ENCODE measurements around the gene TPK1.
"Not testable (repeated sequence)": the region's sequence is repeated elsewhere in the genome, so short reads cannot be mapped to it uniquely, and the experiment has no call there.

Gene TPK1

GRCh38 chr7:144728551-144728950 is 107.3 kb downstream of the TPK1 start:
- no peaks in the 10 kb centered on the region for H3K36me3 Mint-ChIP-seq (ENCODE audit: low read depth)
- H3K27ac Mint-ChIP-seq: no peak overlapping the region
- H3K27me3 Mint-ChIP-seq (ENCODE audit: low read depth, poor library complexity): peaks cover 3% of the 10 kb centered on the region
- peaks cover 18% of the 10 kb centered on the region for H3K4me1 Mint-ChIP-seq
- no peak overlapping the region for H3K4me3 Mint-ChIP-seq
- H3K9me3 Mint-ChIP-seq: peaks cover 6% of the 10 kb centered on the region
- no peak for DNase-seq
- no peak for TF ChIP-seq CTCF (IDR thresholded peaks at IDR 0.05)

- peaks cover 18% of the 10 kb centered on the region for H3K4me1 Mint-ChIP-seq
- not testable (repeated sequence) for H3K27ac Mint-ChIP-seq; DNase-seq; H3K4me3 Mint-ChIP-seq; H3K9me3 Mint-ChIP-seq; H3K36me3 Mint-ChIP-seq (ENCODE audit: low read depth); H3K27me3 Mint-ChIP-seq (ENCODE audit: low read depth, poor library complexity)
Observed at GRCh38 chr7:144726840-144727239, 109.0 kb downstream of the TPK1 start.

GRCh38 chr7:144725070-144725469 is 110.8 kb downstream of the TPK1 start:
- H3K36me3 Mint-ChIP-seq (ENCODE audit: low read depth): no peaks in the 10 kb centered on the region

GRCh38 chr7:144723301-144723700 is 112.6 kb downstream of the TPK1 start:
- no peak overlapping the region for H3K4me3 Mint-ChIP-seq
- no peaks in the 10 kb centered on the region for H3K36me3 Mint-ChIP-seq (ENCODE audit: low read depth)
- peaks cover 8% of the 10 kb centered on the region for H3K4me1 Mint-ChIP-seq
- no peak for TF ChIP-seq CTCF (IDR thresholded peaks at IDR 0.05)
- peaks cover 6% of the 10 kb centered on the region for H3K27me3 Mint-ChIP-seq (ENCODE audit: low read depth, poor library complexity)
- DNase-seq: no peak
- peaks cover 14% of the 10 kb centered on the region for H3K9me3 Mint-ChIP-seq
- H3K27ac Mint-ChIP-seq: no peak overlapping the region

More at GRCh38 chr7:144725070-144725469, 110.8 kb downstream of the TPK1 start:
- Mint-ChIP-seq H3K27ac (no peak overlapping the region), H3K4me3 (no peak overlapping the region), H3K27me3 (ENCODE audit: low read depth, poor library complexity) (peaks cover 4% of the 10 kb centered on the region), H3K9me3 (peaks cover 6% of the 10 kb centered on the region), H3K4me1 (peaks cover 18% of the 10 kb centered on the region)
- no peak for TF ChIP-seq CTCF (IDR thresholded peaks at IDR 0.05)
- no peak for DNase-seq

- Mint-ChIP-seq H3K36me3 (ENCODE audit: low read depth) (no peaks in the 10 kb centered on the region), H3K9me3 (peaks cover 15% of the 10 kb centered on the region), H3K4me1 (no peaks in the 10 kb centered on the region), H3K27me3 (ENCODE audit: low read depth, poor library complexity) (peaks cover 2% of the 10 kb centered on the region), H3K4me3 (no peak overlapping the region), H3K27ac (no peak overlapping the region)
- DNase-seq: no peak
- TF ChIP-seq CTCF (IDR thresholded peaks at IDR 0.05): no peak
Observed at GRCh38 chr7:144720710-144721109, 115.1 kb downstream of the TPK1 start.

- Mint-ChIP-seq H3K4me3 (no peak overlapping the region), H3K27ac (no peak overlapping the region), H3K36me3 (ENCODE audit: low read depth) (no peaks in the 10 kb centered on the region), H3K9me3 (peaks cover 15% of the 10 kb centered on the region), H3K27me3 (ENCODE audit: low read depth, poor library complexity) (peaks cover 2% of the 10 kb centered on the region), H3K4me1 (no peaks in the 10 kb centered on the region)
- DNase-seq: no peak
- TF ChIP-seq CTCF (IDR thresholded peaks at IDR 0.05): no peak
Observed at GRCh38 chr7:144720149-144720548, 115.7 kb downstream of the TPK1 start.
